MCF 10A (cell line): Measurements from ENCODE around the gene ACOT7. TPM values are rescaled to one million over a fixed set of nuclear protein-coding genes. Genes with fewer than 3 reads are reported as not detected.

ENCODE experiments used
- BruUV-seq: library from RNA; stranded (reverse); fragments of 400-500 nt; replicated peaks from 2 replicates; lab custom pipeline; 2021; lab: Mats Ljungman, UMichigan
- CTCF ChIA-PET: fragments of 300-600 bp; sonication (Branson Sonifier 250); formaldehyde crosslinking; extraction: SDS; loops from one replicate; lab custom pipeline; 2021; ENCODE audit warnings: antibody characterized with exemption, inconsistent platforms; lab: Yijun Ruan, JAX
- POLR2A ChIA-PET: fragments of 300-600, 350-650 bp; sonication (Branson Sonifier 250); formaldehyde crosslinking; extraction: SDS; loops from one replicate; lab custom pipeline; 2020; ENCODE audit warnings: antibody characterized with exemption, inconsistent platforms; lab: Yijun Ruan, JAX
- DNase-seq: peaks from one replicate; pipeline ENCODE4 v3.0.0-alpha.2; 2018; ENCODE audit not compliant: unreplicated experiment
- H3K27ac Mint-ChIP-seq: one replicate; pipeline ENCODE4 v1.8.0; 2022; ENCODE audit warnings: mild to moderate bottlenecking, low read depth, mixed read lengths; ENCODE audit not compliant: unreplicated experiment
- H3K27me3 Mint-ChIP-seq: one replicate; pipeline ENCODE4 v1.8.0; 2022; ENCODE audit warnings: mixed read lengths; ENCODE audit not compliant: insufficient read depth, unreplicated experiment
- H3K36me3 Mint-ChIP-seq: one replicate; pipeline ENCODE4 v1.8.0; 2022; ENCODE audit warnings: mild to moderate bottlenecking, moderate library complexity, mixed read lengths; ENCODE audit not compliant: insufficient read depth, unreplicated experiment
- H3K4me1 Mint-ChIP-seq: one replicate; pipeline ENCODE4 v1.8.0; 2022; ENCODE audit warnings: mixed read lengths; ENCODE audit not compliant: insufficient read depth, unreplicated experiment
- H3K4me3 Mint-ChIP-seq: one replicate; pipeline ENCODE4 v1.8.0; 2022; ENCODE audit warnings: mild to moderate bottlenecking, moderate library complexity, mixed read lengths; ENCODE audit not compliant: unreplicated experiment
- H3K9me3 Mint-ChIP-seq: one replicate; pipeline ENCODE4 v1.8.0; 2022; ENCODE audit warnings: mixed read lengths; ENCODE audit not compliant: unreplicated experiment
- CTCF ChIP-seq: fragments of 200-600 bp; IDR thresholded peaks from one replicate; pipeline ENCODE4 v1.8.0; 2022; ENCODE audit warnings: antibody characterized with exemption, mild to moderate bottlenecking; ENCODE audit not compliant: unreplicated experiment
- intact Hi-C: fragments of 100-400 bp; cut with micrococcal nuclease; formaldehyde crosslinking; loops from 2 replicates; pipeline ENCODE4 v1.14.1; 2022
- total RNA-seq: library from RNA; stranded (reverse); gene quantifications from 2 replicates; pipeline ENCODE4 v1.2.3, GENCODE V29; 2022

ACOT7 gene
- total RNA-seq, 1 experiment from 2014 or later: 117 TPM

GRCh38 chr1:6259491-6260362 is 133.8 kb downstream of the ACOT7 start:
- no TSS peak for BruUV-seq
- intact Hi-C loops: no loop called here
- ChIA-PET POLR2A (interaction anchor here (0.6 to 0.7 kb wide), 2 partner anchors 87 to 837 kb away, joined by 3 to 4 read pairs; no protein-coding TSS in a partner anchor), CTCF (interaction anchor here (0.6 to 5.8 kb wide), 5 partner anchors 14 to 140 kb away, joined by 3 to 52 read pairs (median 4); no protein-coding TSS in a partner anchor)
- peak; percentile 87 for DNase-seq
- no peaks in the 10 kb centered on the region for H3K27me3 Mint-ChIP-seq
- peaks cover 9% of the 10 kb centered on the region for H3K36me3 Mint-ChIP-seq
- H3K9me3 Mint-ChIP-seq: no peaks in the 10 kb centered on the region
- peaks cover 12% of the 10 kb centered on the region for H3K4me1 Mint-ChIP-seq
- peak overlapping the region; percentile 63 for H3K4me3 Mint-ChIP-seq
- H3K27ac Mint-ChIP-seq: no peak overlapping the region
- TF ChIP-seq CTCF: no peak

DNA sequence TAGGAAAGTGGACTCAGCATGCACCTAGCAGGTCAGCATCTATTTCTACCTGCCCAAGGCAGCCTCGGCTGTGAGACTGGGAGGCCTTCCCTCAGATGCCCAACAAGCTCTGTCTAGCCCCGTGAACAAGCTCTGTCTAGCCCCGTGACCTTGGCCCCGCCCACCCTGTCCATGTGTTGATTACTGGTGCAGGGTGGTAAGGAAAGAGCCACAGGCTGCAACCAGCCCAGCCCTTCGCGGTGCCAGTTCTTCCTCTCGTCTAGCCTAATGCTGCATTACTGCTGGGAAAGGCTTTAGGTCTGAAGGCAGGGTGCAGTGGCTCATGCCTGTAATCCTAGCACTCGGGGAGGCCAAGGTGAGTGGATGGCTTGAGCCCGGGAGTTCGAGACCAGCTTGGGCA is 134.9 kb downstream of the ACOT7 start:
- TF ChIP-seq CTCF: no peak
- intact Hi-C loops: no loop called here
- ChIA-PET CTCF (interaction anchor here (0.6 to 5.8 kb wide), 4 partner anchors 13 to 200 kb away, joined by 3 to 52 read pairs (median 4); no protein-coding TSS in a partner anchor), POLR2A (interaction anchor here (0.9 kb wide), 1 partner anchor 9 kb away, joined by 3 read pairs; no protein-coding TSS in a partner anchor)
- H3K4me1 Mint-ChIP-seq: peaks cover 12% of the 10 kb centered on the region
- no TSS peak for BruUV-seq
- DNase-seq: peak; percentile 80
- no peaks in the 10 kb centered on the region for H3K27me3 Mint-ChIP-seq
- H3K36me3 Mint-ChIP-seq: peaks cover 2% of the 10 kb centered on the region
- H3K4me3 Mint-ChIP-seq: peak overlapping the region; percentile 63
- no peak overlapping the region for H3K27ac Mint-ChIP-seq
- H3K9me3 Mint-ChIP-seq: no peaks in the 10 kb centered on the region

DNA sequence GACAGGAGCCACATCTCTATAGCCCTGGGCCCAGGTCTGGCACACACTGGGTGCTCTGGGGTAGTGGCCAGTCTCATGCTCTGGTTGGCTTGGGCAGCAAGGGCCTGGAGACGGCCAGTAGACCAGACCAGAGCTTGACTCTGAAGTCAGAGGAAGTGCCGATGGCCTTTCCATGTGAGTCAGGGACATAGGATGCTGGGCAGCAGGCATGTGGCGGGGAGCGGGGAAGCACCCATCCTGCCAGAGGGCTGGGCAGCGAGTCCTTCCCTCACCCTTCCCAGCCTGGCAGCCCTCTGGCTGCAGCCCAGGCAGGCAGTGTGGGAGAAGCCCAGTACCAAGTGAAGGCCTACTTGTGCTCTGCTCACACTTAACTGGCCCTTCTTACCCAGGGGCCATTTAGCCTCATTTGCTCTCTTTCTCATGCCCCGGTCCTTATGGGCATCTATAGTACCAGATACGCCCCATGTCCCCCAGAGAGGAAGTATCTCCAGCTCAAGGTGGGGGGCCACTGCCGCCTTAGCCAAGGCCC is 136.0 kb downstream of the ACOT7 start:
- TF ChIP-seq CTCF: no peak
- ChIA-PET POLR2A (interaction anchor here (0.6 kb wide), 1 partner anchor 509 kb away, joined by 3 read pairs; no protein-coding TSS in a partner anchor), CTCF (interaction anchor here (0.6 to 5.8 kb wide), 4 partner anchors 9 to 49 kb away, joined by 3 to 52 read pairs (median 3); no protein-coding TSS in a partner anchor)
- peaks cover 12% of the 10 kb centered on the region for H3K4me1 Mint-ChIP-seq
- DNase-seq: no peak
- no peak overlapping the region for H3K27ac Mint-ChIP-seq
- H3K4me3 Mint-ChIP-seq: no peak overlapping the region
- intact Hi-C loops: no loop called here
- H3K9me3 Mint-ChIP-seq: no peaks in the 10 kb centered on the region
- no peaks in the 10 kb centered on the region for H3K27me3 Mint-ChIP-seq
- no peaks in the 10 kb centered on the region for H3K36me3 Mint-ChIP-seq
- no TSS peak for BruUV-seq

DNA sequence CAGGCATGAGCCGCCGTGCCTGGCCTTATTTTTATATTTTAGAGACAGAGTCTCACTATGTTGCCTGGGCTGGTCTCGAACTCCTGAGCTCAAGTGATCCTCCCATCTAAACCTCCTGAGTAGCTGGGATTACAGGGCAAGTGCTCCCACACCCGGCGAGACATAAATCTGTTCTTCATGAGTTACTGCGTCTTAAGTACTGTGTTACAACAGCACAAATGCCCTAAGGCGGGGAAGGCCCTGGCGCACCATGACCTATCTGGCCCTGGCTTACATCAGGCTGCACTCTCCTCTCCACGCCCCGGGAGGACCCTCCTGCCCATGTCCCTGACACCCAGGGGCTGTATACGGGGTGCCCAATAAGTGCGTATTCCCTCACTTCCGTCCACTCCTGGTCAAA is 136.9 kb downstream of the ACOT7 start:
- no TSS peak for BruUV-seq
- POLR2A ChIA-PET: no interaction called here
- H3K36me3 Mint-ChIP-seq: no peaks in the 10 kb centered on the region
- TF ChIP-seq CTCF: no peak
- no peak for DNase-seq
- H3K9me3 Mint-ChIP-seq: no peaks in the 10 kb centered on the region
- H3K27ac Mint-ChIP-seq: no peak overlapping the region
- intact Hi-C loops: no loop called here
- H3K4me3 Mint-ChIP-seq: no peak overlapping the region
- peaks cover 12% of the 10 kb centered on the region for H3K4me1 Mint-ChIP-seq
- H3K27me3 Mint-ChIP-seq: no peaks in the 10 kb centered on the region
- CTCF ChIA-PET: interaction anchor here (1.0 to 5.8 kb wide), 4 partner anchors 8 to 148 kb away, joined by 3 to 52 read pairs (median 3); no protein-coding TSS in a partner anchor
